Stomach (tissue), 4 donors: ENCODE measurements around the gene RBFOX1.

Experiments used
- CTCF ChIP-seq, 7 experiments: fragments of 450-650 bp in 4 of 7; fragments of 200-600 bp in 3 of 7; sonication (generic) in 3 of 7; IDR thresholded peaks; one replicate each; pipeline ENCODE4 v1.5.1; 2016 to 2019; ENCODE audit warnings: antibody characterized with exemption in 7 of 7, control low read depth in 2 of 7, mild to moderate bottlenecking in 1 of 7
- EP300 ChIP-seq: sonication (generic); formaldehyde crosslinking; IDR thresholded peaks from one replicate; pipeline ENCODE4 v1.6.1; 2017; ENCODE audit warnings: antibody characterized with exemption
- POLR2A ChIP-seq, 4 donors: fragments of 450-650 bp; IDR thresholded peaks; one replicate each; pipeline ENCODE4 v1.6.1; 2016; ENCODE audit warnings: antibody characterized with exemption in 4 of 4, control low read depth in 2 of 4, mild to moderate bottlenecking in 1 of 4, moderate library complexity in 1 of 4

- no peak for TF ChIP-seq CTCF (IDR thresholded peaks at IDR 0.05)
- no peak for TF ChIP-seq POLR2A (IDR thresholded peaks at IDR 0.05)
- no peak for TF ChIP-seq EP300
Measured at GRCh38 chr16:7366993-7367880, 34.6 kb downstream of the RBFOX1 start.
